ENCODE data around the gene ZIC5. TPM values are rescaled to one million over a fixed set of nuclear protein-coding genes. Genes with fewer than 3 reads are reported as not detected.

Gene ZIC5
- total RNA-seq, 1 donor from 2014 or later: not detected

DNA sequence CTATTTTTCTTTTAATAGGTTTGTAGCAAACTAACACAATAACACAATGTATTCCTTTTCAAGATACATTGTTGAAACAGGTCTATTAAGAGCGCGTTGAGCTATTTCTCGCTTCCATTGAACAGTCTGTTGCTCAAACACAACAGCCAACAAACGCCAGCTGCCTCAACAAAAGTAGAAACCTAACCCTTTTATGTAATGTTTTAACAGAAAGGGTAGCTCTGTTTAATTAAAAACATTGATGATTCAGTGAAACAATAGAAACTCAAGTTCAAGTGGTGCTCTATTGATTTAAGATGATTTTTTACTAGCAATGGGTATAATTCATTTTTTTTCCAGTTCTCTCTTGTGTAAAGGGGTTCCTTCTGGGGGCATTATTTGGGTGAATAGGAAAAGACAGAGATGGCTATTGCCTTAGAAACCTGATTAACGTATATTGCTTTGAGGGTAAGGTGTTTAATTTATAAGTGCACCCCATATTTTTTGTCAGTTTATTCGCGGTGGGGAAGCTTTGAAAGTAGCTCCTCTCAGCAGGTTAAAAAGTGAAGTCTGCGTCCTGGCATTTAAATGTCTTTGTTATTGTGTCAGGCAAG lies 24.9 kb upstream of the ZIC5 start:
- H3K4me3 Mint-ChIP-seq: no peak overlapping the region
- no peak for ATAC-seq (ENCODE audit: low read depth)
- intact Hi-C loops (cut with micrococcal nuclease): loop anchor here (10.0 kb wide), 1 partner anchor 238 kb away; no protein-coding TSS in a partner anchor
- no peak for DNase-seq
- CTCF ChIA-PET: no interaction called here
- TF ChIP-seq, protein P1, sequence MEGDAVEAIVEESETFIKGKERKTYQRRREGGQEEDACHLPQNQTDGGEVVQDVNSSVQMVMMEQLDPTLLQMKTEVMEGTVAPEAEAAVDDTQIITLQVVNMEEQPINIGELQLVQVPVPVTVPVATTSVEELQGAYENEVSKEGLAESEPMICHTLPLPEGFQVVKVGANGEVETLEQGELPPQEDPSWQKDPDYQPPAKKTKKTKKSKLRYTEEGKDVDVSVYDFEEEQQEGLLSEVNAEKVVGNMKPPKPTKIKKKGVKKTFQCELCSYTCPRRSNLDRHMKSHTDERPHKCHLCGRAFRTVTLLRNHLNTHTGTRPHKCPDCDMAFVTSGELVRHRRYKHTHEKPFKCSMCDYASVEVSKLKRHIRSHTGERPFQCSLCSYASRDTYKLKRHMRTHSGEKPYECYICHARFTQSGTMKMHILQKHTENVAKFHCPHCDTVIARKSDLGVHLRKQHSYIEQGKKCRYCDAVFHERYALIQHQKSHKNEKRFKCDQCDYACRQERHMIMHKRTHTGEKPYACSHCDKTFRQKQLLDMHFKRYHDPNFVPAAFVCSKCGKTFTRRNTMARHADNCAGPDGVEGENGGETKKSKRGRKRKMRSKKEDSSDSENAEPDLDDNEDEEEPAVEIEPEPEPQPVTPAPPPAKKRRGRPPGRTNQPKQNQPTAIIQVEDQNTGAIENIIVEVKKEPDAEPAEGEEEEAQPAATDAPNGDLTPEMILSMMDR (IDR thresholded peaks at IDR 0.05): no peak
- H3K4me1 Mint-ChIP-seq: no peaks in the 10 kb centered on the region
- H3K36me3 Mint-ChIP-seq (ENCODE audit: low read depth): peaks cover 1% of the 10 kb centered on the region
- H3K27me3 Mint-ChIP-seq: peaks cover 69% of the 10 kb centered on the region
- POLR2A ChIA-PET: no interaction called here
- no peak overlapping the region for H3K27ac Mint-ChIP-seq
- H3K9me3 Mint-ChIP-seq: peaks cover 24% of the 10 kb centered on the region

DNA sequence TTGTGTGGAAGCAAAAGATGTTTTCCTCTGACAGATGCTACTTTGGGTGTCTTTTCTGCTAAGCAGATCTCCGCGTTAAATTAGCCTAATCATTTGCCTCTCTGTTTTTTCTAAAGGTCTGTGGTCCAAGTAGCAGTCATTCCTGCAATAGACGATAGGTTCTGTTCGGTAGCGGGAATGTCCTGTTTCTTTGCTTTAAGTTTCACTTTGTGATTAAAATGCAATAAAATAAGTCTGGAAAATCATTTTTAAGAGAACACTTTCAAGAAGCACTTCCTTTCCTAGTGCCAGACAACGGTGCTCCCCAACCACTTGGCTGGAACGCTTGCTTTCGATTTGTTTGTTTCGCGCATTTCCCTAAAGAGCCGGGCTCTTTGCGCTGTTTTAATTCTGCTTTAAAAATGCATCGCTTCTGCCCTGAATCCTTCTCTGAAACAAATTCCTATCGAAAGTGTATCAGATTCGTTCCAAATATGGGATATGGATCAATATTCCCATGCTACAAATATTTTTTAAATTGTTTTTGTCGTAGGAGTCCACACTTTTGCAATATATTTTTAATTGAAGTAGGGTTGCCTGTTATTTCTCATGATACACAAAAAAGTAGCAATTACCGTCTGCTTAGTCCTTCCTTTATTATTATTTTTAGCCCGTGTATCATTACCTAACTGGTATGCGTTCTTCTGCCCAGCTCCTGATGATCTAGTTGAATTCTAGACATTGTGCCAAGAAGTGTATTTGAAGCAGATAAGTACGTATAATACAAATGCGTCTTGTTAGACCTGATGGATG lies 24.2 kb upstream of the ZIC5 start:
- ChIA-PET CTCF (no interaction called here), POLR2A (no interaction called here)
- no peak for ATAC-seq (ENCODE audit: low read depth)
- intact Hi-C loops (cut with micrococcal nuclease): loop anchor here (2.0 to 10.0 kb wide), 2 partner anchors 15 to 239 kb away; partner anchors contain the start of gene ZIC2
- H3K4me3 Mint-ChIP-seq: no peak overlapping the region
- DNase-seq: no peak
- H3K9me3 Mint-ChIP-seq: peaks cover 24% of the 10 kb centered on the region
- TF ChIP-seq, protein P1 (IDR thresholded peaks at IDR 0.05): no peak
- H3K27ac Mint-ChIP-seq: no peak overlapping the region
- H3K4me1 Mint-ChIP-seq: peaks cover under 1% of the 10 kb centered on the region
- peaks cover 68% of the 10 kb centered on the region for H3K27me3 Mint-ChIP-seq
- peaks cover 1% of the 10 kb centered on the region for H3K36me3 Mint-ChIP-seq (ENCODE audit: low read depth)

DNA sequence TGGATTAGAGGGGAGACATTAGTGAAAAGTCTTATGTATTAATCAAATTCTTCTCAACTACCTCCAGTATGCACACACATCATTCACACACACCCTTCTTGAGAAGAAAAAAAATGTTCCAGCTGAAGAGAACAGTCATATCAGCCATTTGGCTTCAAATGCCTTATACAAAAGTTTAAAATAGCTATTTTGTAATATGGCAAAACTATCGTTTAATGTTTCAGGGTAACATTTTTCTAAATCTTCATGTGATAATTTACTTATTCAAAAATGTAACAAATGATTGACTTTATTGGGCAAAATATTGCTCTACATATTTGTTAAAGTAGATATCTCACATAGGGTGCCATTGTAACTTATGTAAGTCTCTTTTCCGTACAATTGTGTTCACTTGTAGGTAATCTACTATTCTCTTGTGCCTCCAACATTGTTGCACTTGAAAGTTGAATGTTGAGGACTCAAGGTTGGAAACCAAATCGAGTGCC lies 23.6 kb upstream of the ZIC5 start:
- TF ChIP-seq, protein P1 (IDR thresholded peaks at IDR 0.05): no peak
- POLR2A ChIA-PET: no interaction called here
- CTCF ChIA-PET: no interaction called here
- H3K9me3 Mint-ChIP-seq: peaks cover 24% of the 10 kb centered on the region
- H3K4me3 Mint-ChIP-seq: no peak overlapping the region
- peaks cover 6% of the 10 kb centered on the region for H3K4me1 Mint-ChIP-seq
- peaks cover 1% of the 10 kb centered on the region for H3K36me3 Mint-ChIP-seq (ENCODE audit: low read depth)
- intact Hi-C loops (cut with micrococcal nuclease): loop anchor here (2.0 to 10.0 kb wide), 2 partner anchors 14 to 240 kb away; partner anchors contain the start of gene ZIC2
- peaks cover 74% of the 10 kb centered on the region for H3K27me3 Mint-ChIP-seq
- H3K27ac Mint-ChIP-seq: no peak overlapping the region
- DNase-seq (no peak), ATAC-seq (ENCODE audit: low read depth) (no peak)

DNA sequence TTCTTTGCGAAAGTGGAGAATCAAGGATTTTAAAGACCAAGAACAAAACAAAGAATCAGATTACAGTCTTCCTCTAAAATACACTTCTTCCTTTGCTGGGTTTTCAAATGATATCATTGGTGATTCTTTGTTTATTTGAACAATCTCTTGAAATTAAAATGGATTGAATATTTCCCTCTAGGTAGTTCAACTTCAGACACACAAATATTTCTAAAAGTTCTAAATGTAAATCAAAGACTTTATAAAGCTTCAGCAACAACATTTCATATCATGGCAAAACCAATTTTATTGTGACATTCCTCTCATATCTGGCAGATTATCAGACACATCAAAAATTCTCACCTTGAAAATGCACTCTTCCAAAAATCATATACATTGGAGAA lies 23.1 kb upstream of the ZIC5 start:
- CTCF ChIA-PET: no interaction called here
- POLR2A ChIA-PET: no interaction called here

More for the DNA sequence above, 23.1 kb upstream of the ZIC5 start:
- no peak overlapping the region for H3K27ac Mint-ChIP-seq
- H3K27me3 Mint-ChIP-seq: peaks cover 76% of the 10 kb centered on the region
- H3K9me3 Mint-ChIP-seq: peaks cover 24% of the 10 kb centered on the region
- no peak for ATAC-seq (ENCODE audit: low read depth)
- H3K36me3 Mint-ChIP-seq (ENCODE audit: low read depth): peaks cover 1% of the 10 kb centered on the region
- H3K4me3 Mint-ChIP-seq: no peak overlapping the region
- peaks cover 10% of the 10 kb centered on the region for H3K4me1 Mint-ChIP-seq
- DNase-seq: no peak
- intact Hi-C loops (cut with micrococcal nuclease): loop anchor here (2.0 to 10.0 kb wide), 2 partner anchors 14 to 240 kb away; partner anchors contain the start of gene ZIC2
- TF ChIP-seq, protein P1 (IDR thresholded peaks at IDR 0.05): no peak

Measured in activated B cell treated with CpG ODN at 0.5 μM for 24 hours (primary cell).